Brain microvascular endothelial cell (primary cell): Measurements from ENCODE around the gene FBXO42.
"Not testable (repeated sequence)": the region's sequence is repeated elsewhere in the genome, so short reads cannot be mapped to it uniquely, and the experiment has no call there.

Experiments
- DNase-seq: peaks from one replicate; pipeline ENCODE4 v3.0.0-alpha.2; 2020
- H3K27ac ChIP-seq: fragments of 250-450 bp; sonication (Bioruptor Pico); 2 replicates; pipeline ENCODE4 v1.5.1; 2020; ENCODE audit warnings: mild to moderate bottlenecking, moderate library complexity
- H3K27me3 ChIP-seq: fragments of 250-450 bp; sonication (Bioruptor Pico); replicated peaks from 2 replicates; pipeline ENCODE4 v1.5.1; 2020; ENCODE audit warnings: mild to moderate bottlenecking
- H3K36me3 ChIP-seq: fragments of 250-450 bp; sonication (Bioruptor Pico); replicated peaks from 2 replicates; pipeline ENCODE4 v1.5.1; 2020; ENCODE audit warnings: mild to moderate bottlenecking
- H3K4me3 ChIP-seq: 2 replicates; pipeline ENCODE4 v1.5.1; 2011; ENCODE audit warnings: low read depth, mild to moderate bottlenecking, control low read depth, low read length, moderate library complexity
- CTCF ChIP-seq: IDR thresholded peaks from 2 replicates; pipeline ENCODE4 v1.5.1; 2011; ENCODE audit warnings: low read depth, mild to moderate bottlenecking, moderate library complexity, low read length, control low read depth, inconsistent platforms; ENCODE audit errors: missing control alignments
- in situ Hi-C: cut with HindIII; loops from 2 replicates; pipeline ENCODE4 v1.10.0; 2017; ENCODE audit warnings: low sequenced_read_pairs, low pct_ligation_motif_present

Gene FBXO42

GRCh38 chr1:16260814-16261213 is 91.5 kb downstream of the FBXO42 start:
- H3K36me3 ChIP-seq, result peaks cover 3% of the 10 kb centered on the region
- TF ChIP-seq CTCF, result no peak
- H3K4me3 ChIP-seq, result no peak overlapping the region
- no peaks in the 10 kb centered on the region for H3K27me3 ChIP-seq
- no peak for DNase-seq
- H3K27ac ChIP-seq, result no peak overlapping the region
- in situ Hi-C loops, result no loop called here

- no peak for TF ChIP-seq CTCF
- DNase-seq, result no peak
- Histone ChIP-seq H3K4me3 (no peak overlapping the region), H3K27ac (no peak overlapping the region), H3K36me3 (peaks cover 3% of the 10 kb centered on the region), H3K27me3 (no peaks in the 10 kb centered on the region)
- in situ Hi-C loops, result no loop called here
Measured at GRCh38 chr1:16258591-16259135, 93.6 kb downstream of the FBXO42 start.

- TF ChIP-seq CTCF, result no peak
- H3K27ac ChIP-seq, result no peak overlapping the region
- peaks cover 3% of the 10 kb centered on the region for H3K36me3 ChIP-seq
Measured at GRCh38 chr1:16257968-16258367, 94.3 kb downstream of the FBXO42 start.

GRCh38 chr1:16257556-16257955 is 94.7 kb downstream of the FBXO42 start:
- H3K4me3 ChIP-seq, H3K27me3 ChIP-seq, H3K27ac ChIP-seq, in situ Hi-C loops, DNase-seq, H3K36me3 ChIP-seq: not testable (repeated sequence)

More at GRCh38 chr1:16257968-16258367, 94.3 kb downstream of the FBXO42 start:
- Histone ChIP-seq H3K27me3 (no peaks in the 10 kb centered on the region), H3K4me3 (no peak overlapping the region)
- in situ Hi-C loops, result no loop called here
- no peak for DNase-seq

GRCh38 chr1:16256478-16256877 is 95.8 kb downstream of the FBXO42 start:
- H3K27me3 ChIP-seq, result no peaks in the 10 kb centered on the region
- H3K4me3 ChIP-seq, result no peak overlapping the region
- no peak for DNase-seq
- in situ Hi-C loops, result no loop called here
- H3K36me3 ChIP-seq, result peaks cover 6% of the 10 kb centered on the region
- H3K27ac ChIP-seq, result no peak overlapping the region
- TF ChIP-seq CTCF, result no peak

- Histone ChIP-seq H3K36me3 (peaks cover 16% of the 10 kb centered on the region), H3K27me3 (no peaks in the 10 kb centered on the region), H3K4me3 (no peak overlapping the region), H3K27ac (no peak overlapping the region)
- in situ Hi-C loops, result no loop called here
- no peak for DNase-seq
- no peak for TF ChIP-seq CTCF
Measured at GRCh38 chr1:16254263-16254928, 97.9 kb downstream of the FBXO42 start.
